GM21423 (cell line): ENCODE results near the gene SCN4A.
A peak's percentile ranks its signal among the peaks of the same experiment; 100 is the strongest.

ENCODE experiments used
- ATAC-seq: cut with Tn5 transposase; IDR thresholded peaks from one replicate; pipeline ENCODE4 v1.9.1; 2021; ENCODE audit warnings: mild to moderate bottlenecking, moderate library complexity; ENCODE audit not compliant: unreplicated experiment

SCN4A gene

DNA sequence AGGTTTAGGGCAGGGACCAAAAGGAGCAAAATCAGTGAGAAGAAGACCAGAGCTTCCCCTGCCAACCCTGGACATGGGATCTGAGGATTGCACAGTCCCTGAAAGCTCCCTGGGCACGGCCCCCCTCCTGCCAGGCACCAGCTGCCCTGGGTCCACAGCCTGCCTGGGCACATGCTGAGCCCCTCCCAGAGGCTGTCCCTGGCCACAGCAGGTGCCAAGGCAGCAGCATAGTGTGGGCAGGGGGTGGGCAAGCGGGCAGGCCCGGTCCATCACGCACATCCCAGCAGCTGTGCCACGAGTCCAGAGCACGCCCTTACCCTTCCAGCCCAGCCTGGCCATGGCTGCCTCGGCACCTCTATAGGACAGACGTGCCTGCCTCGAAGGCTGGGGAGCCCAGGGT, 12.7 kb downstream of the SCN4A start:
- no peak for ATAC-seq

DNA sequence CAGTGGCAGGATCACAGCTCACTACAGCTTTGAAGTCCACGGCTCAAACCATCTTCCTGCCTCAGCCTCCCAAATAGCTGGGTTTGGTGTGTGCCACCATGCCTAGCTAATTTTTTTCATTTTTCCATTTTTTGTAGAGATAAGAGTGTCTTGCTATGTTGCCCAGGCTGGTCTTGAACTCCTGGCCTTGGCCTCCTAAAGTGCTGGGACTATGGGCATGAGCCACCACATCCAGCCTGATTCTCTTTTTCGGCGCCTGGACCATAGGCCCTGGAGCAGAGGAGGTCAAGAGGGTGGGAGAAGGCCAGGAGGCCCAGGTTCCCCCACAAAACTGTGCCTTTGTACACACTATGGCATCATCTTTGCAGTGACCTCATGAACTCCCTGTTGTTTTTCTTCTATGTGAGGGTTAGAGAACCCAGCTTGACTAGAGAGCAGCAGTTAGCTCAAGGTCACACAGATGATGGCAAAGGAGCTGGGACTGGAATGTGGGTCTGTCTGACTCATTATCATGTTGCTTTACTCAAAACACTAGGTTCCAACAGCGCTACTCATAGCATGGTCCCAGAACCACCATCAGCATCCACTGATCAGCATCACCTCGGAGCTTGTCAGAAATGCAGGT, 16.3 kb downstream of the SCN4A start:
- no peak for ATAC-seq

DNA sequence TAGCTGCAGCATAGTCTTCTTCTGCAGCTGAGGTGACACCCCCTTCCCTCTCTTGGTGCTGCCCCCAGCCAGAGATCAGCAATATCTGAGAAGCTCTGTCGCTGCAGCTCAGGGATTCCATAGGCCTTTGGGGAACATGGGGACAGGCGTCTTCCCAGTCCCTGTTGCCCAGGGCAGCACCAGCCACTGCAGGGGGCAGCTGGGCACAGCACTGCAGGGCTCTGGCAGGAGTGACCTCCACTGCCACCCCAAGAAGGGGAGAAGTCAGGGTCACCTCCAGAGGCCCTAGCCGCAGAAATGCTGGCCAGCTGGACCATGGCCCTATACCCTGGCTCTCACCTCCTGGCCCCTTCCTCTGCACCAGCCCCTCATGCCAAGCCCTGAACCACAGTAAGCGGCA, 16.9 kb downstream of the SCN4A start:
- ATAC-seq = no peak

DNA sequence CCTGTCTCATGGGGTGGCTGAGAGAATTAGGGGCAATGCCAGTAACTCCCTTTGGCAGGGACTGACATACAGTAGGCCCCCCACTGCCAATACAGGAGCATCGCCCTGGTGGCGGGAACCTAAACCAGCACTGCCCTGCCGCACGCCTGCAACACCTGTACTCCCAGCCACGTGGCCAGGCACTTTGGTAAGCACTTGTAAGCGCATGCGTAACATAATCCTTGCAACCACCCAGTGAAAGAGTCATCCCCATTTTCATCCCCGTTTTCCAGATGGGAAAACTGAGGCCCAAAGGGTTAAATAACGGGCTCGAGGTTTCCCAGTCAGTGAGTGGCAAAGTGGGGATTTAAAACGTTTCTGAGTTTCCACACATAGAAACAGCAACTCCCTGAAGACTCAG, 17.5 kb downstream of the SCN4A start:
- no peak for ATAC-seq

DNA sequence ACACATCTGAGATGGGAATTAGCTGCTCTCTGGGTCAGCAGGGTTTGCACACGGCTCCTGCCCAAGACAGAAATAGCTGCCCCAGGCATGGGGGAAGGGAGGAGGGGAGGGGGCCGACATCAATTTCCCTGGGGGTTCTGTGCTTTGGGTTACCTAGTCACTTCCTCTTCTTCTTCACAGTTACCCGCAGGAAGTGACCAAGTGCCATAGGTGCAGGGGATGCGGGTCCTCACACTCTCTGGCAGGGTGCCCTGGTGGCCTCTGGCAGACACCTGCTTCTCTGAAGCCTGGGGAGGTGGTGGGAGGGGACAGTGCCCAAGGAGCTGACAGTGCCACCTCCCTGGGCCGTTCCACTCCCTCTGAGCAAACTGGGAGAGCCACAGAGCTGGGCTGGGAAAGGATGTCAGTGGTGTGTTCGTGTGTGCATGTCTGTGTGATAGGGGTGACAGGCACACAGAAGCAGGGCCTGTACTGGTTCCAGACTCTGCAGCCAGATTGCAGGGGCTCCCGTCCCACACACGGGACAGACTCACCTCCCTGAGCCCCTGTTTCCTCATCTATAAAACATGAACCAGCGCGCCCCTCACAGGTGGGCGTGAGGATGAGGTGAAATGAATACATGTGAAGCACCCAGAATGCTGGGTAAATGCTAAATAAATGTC, 18.2 kb downstream of the SCN4A start:
- peak; percentile 64 for ATAC-seq

DNA sequence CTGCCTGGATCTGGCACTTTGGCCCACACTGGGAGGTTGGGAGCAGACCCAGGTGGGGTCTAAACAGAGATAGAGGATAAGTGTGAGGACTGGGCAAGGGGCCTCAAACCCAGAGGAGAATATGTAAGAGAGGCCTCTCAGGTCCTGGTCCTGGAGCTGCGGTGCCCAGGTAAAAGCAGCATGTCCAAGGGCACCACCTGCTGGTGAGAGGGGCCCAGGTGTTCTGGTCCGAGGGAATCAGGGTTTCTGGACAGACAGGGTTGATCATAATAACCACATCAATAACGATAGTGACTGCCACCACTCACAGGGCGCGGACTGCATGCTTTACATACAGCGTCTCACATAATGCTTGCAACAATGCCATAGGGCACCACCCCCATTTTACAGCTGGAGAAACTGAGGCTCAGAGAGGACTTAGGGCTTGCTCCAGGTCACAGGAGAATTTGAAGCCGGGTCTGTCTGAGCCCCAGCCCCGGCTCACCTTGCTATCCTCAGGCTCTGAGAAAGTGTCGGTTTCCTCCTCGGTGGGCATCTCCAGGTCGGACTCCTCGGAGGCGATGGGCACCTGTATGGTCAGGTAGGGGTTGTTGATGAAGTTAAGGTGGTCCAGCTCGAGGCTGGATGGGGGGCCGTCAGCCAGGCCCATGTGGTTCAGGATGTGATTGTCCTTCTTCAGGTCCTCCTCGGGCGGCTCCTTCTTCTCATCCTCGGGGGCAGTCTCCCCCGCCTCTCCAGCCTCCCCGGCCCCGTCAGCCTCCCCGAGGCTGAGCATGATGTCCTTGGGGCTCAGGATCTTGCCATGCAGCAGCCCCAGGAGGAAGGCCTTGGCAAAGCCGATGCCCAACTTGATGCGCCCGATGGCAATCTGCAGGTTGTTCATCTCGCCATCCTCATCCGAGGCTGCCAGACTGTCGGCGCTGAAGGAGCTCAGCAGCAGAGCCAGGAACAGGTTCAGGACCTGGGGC, 21.5 kb downstream of the SCN4A start:
- no peak for ATAC-seq

DNA sequence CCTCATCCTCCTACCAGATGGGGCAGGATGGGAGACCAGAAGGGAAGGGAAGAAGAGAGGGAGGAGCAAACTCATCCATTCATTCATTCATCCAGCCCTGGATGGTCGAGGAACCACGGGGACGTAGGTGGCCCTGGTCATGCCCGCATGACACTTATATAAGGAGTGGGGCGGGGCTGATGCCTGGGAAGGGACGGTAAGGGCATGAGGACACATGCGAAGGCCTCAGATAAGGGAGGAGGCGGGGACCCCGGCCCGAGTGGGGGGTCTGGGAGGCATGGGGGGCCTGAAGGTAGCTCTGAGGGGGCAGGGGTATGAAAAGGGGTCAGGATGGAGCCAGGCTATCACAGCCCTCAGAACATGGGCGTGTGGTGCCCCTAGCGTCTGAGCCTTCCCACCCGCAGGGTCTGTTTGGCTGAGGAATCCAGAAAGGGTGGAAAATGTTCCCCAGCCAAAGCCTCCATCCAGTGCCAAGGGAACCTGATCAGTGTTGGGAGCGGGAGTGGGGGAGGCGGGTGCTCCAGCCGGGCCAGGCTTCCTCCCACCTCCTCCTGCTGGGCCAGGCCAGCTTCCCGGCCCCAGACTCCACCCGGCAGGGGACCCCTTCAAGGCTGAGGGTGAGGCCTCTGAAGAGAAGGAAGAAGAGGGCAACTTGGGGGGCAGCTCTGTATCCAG, 23.0 kb downstream of the SCN4A start:
- no peak for ATAC-seq

DNA sequence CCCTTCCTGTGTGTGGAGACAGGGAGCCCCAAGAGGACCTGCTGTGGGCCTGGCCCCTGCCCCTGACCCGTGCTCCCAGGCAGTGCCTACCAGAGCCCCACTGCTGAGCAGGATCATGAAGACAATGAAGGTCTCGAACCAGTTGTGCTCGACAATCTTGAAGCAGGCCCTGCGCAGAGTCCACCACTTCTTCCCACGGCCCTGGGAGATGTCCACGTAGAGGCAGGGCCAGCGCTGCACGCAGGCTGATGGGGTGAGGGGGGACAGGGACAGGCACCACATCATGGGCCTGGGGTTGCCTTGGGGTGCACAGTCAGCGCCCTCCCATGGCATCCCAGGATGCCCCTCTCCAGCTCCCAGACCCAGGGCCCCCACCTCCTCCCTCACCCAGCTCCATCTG, 24.2 kb downstream of the SCN4A start:
- ATAC-seq = no peak

DNA sequence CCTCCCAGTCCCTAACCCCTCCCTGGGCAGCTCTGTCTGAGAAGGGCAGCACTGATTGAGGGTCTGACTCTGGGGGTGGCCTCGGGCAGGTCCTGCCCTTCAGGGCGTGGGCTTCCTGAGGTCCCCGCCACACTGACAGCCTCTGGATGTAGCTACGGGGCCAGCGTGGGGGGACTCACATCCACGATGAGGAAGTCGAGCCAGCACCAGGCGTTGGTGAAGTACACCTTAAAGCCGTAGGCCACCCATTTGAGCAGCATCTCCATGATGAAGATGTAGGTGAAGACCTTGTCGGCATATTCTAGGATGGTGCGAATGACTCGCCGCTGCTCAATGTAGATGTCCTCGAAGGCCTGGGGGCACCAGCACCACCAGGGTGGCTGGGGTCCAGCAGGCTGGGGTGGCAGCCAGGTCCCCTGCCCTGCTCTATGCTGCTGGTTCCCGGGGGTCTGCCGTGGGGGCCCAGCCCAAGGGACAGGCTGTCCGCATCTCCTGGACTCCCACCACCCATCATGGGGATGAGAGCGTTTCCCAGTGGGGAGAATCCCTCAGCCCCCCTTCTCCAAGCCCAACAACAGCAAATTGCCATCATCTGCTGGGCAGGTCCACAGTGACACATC, 24.9 kb downstream of the SCN4A start:
- no peak for ATAC-seq

DNA sequence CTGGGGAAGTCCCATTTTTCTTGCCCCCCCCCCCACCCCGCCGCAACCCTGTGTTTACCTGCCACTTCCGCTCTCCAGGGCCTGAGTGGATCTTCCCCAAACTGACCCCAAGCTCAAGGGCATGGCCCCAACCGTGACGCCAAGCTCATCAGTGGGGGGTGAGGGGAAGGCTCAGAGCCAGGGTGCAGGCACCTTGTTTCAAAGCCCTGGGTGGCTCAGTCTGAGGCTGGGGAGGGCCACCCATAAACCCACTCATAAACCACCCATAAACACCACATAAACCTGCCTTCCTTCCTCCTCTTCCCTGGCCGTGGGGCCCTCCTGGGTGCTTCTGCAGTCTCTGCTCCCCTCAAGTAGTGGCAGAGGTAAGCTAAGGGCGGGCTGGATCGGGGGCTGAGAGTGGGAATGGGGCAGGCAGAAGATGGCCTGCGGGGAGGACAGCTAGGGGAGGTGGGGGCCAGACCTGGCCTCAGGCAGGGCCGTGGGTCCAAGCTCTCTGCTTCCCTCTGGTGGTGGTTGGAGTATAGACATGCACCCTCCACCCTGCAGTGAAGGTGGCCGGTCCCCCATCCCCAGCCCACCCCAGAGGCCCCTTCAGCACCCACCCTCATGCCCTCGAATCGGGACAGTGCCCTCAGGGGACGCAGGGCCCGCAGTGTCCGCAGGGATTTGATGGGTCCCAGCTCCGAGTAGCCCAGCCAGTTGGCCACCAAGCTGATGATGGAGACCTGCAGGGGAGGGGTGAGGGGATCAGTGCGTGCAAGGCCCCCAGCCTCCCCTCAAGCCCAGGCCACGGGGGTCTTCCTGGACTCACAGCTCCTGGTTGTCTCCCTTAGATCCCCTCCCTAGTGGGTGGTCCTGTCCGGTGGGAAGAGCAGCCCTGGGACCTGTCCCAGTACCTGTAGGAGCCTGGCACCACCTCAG, 26.0 kb downstream of the SCN4A start:
- peak; percentile 43 for ATAC-seq

DNA sequence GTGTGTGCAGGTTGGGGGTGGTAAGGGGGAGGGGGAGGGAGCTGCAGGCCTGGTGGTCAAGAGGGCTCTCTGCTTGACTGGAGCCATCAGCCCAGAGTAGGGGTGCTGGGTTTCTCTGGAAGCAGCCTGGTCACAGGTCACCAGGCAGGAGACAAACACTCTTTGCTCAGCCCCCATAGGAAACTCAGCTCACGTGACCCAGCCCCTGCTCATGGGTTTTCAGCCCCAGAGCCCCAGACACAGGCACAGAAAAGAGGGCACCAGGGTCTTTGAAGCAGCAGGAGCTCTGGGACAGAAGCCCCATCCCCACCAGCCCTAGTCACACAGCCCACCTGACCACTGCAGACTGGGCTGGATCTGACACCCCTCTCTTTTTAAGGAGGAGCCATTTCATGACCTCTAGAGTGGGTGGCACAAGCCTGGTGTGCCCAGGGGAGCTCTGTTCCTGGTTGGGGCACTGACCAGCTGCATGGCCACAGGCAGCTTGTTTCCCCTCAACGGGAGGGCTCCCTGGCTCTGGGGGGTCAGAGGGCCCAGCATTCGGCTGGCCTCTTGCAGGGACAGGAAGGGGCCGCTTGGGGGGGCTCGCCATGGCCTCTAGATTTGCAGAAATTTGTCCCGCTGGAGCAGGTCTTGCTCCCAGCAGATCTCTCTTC, 26.8 kb downstream of the SCN4A start:
- ATAC-seq = peak; percentile 42

DNA sequence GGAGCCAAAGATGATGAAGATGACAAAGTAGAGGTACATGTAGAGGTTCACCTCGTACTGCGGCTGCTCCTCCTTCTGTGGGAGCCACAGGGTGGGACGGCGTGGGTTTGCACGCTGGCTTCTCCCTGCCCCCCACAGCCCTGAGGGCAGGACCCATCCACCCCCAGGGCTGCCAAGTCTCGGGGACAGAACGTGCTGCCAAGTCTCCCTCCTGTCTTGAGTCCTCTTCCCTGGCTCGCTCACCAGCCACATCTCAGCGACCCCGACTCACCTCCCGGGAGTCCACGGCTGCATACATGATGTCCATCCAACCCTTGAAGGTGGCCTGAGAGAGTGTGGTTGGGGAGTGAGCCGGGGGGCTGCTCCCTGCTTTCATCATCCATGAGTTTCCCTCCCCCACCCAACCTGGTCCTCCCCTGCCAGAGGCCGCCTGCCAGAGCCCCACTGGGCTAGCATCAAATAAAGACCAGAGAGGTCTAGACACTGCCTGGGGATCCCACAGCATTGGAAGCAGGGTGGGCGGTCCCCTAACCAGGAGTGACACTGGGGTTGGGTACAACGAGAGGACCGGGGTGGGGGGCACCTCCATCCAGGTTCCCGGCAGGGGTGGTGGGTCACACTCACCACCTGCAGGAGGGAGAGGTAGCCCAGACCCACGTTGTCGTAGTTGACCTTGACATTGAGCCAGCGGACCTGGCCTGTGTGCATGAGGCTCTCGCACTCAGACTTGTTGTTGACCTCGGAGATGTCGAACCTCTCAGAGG, 27.8 kb downstream of the SCN4A start:
- no peak for ATAC-seq

DNA sequence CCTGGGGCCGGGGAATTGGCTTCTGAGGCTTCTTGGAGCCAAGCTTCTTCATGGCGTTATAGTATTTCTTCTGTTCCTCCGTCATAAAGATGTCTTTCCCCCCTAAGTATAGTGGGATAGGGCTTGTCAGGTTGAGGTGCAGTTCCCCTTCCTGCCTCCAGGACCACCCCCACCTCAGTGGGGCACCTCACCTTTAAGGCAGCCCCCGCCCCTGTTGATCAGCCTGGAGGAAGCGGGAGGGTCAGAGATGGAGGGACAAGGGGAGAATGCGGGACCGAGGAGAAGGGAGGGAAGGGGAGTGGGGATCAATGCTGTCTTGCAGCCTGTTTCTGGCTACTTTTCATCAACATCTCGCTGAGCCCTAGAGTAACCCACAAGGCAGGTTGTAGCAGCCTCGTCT, 29.0 kb downstream of the SCN4A start:
- no peak for ATAC-seq

DNA sequence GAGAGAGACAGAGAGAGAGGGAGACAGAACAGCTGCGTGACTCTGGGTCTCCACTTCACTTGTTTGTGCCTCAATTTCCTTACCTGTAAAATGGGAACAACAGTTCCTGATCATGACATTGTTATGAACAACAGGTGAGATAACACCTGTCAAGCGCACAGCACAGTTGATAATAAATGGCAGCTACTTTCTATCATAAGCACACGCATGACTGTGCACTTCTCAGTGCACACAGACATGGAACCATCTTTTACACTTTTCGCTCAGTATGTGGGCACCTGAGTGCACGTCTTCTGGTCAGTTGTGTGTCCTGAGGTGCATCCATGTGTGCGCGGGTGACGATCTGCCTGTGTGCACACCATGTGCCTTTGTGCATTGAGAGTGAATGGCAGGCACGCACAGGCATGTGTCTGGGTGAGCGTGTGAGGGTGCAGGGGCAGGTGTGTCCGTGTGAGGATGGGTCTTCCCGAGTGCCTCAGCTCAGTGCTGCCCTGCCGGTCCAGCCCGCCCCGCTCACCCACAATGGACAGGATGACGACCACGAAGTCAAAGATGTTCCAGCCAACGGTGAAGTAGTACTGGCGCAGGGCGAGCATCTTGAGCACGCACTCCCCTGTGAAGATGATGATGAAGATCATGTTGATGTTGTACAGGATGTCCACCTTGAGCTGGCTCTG, 30.3 kb downstream of the SCN4A start:
- no peak for ATAC-seq

DNA sequence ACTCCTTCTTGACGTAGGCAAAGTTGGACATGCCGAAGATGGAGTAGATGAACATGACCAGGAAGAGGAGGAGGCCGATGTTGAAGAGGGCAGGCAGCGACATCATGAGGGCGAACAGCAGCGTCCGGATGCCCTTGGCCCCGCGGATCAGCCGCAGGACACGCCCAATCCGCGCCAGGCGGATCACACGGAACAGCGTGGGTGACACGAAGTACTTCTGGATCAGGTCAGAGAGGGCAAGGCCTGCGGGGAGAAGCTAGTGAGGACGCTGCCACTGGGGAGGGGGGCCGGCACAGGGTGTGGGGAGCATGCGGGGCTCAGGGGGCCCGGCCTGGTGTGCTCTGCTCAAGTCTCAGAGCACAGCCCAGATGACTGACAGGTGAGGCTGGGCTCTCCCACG, 31.0 kb downstream of the SCN4A start:
- no peak for ATAC-seq

DNA sequence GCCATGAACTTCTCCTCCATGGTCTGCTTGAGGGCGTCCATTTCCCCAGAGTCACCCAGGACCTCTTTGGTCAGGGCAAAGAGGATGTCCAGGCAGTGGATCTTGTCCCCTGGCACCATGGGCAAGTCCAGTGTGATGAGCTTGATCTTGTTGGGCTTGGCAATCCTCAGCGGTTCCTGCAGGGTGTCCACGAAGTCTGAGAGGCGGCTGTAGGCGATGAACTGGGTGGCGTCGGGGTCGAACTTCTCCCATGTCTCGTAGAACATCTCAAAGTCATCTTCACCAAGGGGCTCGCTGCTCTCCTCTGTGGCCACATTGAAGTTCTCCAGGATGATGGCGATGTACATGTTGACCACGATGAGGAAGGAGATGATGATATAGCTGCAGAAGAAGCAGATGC, 31.6 kb downstream of the SCN4A start:
- no peak for ATAC-seq

DNA sequence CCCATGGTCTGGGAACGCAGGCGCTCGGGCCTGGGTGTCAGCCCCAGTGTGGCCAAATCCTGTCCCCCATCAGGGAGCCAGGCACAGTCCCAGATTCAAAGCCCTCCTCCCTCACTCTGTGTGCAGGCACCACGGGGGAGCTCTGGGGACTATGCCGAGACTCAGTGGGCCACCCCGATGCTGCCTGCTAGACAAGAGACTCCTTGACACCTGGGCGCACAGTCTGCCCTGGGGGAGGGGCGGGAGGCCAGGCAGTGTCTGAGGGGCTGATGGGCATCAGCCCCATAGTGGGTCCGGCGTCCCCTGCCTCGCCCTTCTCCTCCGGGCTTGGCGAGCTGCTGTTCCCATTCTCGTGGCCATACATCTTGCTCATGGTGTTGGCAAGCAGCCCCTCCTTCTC, 32.1 kb downstream of the SCN4A start:
- no peak for ATAC-seq

DNA sequence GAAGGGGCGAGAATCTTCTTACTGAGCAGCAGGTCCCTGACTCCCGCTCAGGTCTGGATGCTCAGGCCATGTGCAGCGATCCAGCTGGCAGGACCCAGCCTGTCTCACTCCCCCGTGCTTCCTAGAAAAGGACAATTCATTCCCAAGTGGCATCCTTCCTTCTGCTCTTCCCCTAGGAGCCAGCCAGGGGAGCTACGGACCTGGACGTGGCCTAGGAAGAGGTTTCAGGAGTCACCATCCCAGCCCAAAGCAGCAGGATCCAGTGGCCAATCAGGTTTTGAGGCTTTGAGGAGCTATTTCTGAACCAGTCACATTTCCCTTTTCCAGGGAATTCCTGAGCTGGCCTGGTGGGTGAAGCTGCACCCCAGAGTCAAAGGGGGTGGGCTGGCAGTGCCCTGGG, 32.8 kb downstream of the SCN4A start:
- no peak for ATAC-seq
